ENCODE measurements around the gene C2CD3.

The C2CD3 gene, protein sequence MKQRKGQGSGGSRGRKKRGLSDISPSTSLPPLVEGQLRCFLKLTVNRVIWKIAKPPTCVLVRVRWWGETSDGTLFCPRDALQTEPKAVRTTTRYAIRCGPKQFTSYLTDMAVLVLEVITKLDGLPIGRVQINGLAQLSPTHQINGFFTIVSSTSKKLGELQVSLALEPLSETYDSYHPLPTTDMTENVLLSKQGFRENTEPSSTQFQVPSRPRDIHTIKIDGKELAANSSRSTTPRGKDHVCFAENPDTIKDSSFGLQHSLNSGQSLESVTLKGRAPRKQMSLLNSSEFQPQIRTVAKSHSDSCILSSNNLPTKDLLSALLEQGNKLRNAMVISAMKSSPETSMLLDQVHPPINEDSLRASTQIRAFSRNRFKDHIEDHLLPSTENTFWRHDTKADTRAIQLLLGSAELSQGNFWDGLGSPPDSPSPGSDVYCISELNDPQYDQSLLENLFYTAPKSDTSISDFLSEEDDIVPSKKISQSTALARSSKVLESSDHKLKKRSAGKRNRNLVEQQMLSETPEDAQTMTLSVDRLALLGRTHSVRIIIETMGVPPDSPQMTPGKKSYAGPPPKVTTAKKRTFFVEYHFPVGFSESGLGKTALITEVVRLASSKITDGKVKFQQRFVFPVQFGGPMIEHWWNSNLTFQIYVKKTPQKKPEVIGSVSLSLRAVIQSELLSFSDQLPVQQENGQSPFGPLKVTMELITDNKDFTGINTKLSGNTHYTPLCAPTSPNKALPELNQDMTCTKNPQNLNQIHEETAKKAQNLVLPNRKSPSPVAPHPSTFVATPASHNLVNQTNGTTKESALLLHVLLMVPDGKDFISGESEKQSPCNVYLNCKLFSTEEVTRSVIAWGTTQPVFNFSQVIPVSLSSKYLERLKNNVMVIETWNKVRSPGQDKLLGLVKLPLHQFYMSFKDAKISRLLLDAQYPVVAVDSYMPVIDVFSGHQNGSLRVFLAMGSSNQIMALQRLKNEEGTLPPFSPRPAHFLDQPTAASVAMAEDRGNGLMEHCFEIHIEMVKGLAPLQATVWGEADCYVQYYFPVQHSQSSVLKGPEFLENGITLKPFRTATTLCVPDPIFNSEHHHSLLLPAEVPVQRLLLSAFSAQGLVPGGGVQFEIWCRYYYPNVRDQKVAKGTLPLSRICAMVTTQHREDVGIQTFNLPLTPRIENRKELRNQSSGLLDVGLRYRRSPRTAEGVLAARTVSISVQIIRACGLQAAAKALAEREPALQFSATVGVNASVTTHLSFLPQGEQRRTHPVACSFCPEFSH (N-terminal part only)

DNA sequence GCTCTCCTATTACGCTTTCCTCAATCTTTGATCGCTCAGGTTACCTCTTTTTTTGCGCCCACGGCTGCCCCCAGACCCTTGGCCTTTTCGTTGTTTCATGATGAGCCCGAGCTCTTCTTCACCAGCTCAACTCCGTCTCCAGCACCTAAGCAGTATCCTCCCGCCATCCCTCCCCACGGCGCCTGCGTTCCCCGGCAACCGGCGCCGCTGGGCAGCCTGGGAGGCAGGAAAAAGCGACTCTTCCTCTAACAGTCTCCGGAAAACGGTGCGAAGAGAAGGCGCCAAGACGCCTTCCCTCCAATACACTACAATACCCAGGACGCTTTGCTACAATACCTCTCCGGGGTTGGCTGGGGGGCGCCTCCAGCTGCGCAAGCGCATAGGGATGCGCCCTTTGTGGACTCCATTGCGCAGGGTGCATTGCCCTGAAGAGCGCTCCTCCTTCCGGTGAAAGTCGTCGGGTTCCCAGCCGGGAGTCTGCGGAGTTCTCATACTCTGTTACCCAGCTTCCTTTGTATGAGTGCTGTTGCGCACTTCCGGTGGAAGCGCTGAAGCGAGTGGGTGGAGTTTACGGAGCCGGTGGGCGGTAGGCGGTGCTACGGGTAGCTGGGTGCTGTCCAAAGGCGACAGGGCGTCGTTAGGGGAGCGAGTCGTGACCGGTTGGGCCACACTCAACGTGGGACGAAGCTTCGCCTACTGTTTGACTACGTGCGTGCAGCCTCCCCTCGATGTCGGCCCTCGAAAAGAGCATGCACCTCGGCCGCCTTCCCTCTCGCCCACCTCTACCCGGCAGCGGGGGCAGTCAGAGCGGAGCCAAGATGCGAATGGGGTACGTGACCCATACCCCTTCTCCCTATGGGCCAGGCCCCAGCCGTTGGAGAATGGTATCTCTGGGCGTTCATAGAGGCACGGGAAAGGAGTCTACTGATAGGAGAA lies at the start of gene C2CD3, which contains the start of gene PPME1:
TSS of gene C2CD3 (minus strand) at position 309 of the 936 bp plus-strand sequence. CDS start at position 99, 210 bp downstream.
TSS of gene PPME1 (plus strand) at position 596 of the 936 bp plus-strand sequence. CDS start at position 729, 133 bp downstream.
- DNase-seq: peak; percentile 99

DNA sequence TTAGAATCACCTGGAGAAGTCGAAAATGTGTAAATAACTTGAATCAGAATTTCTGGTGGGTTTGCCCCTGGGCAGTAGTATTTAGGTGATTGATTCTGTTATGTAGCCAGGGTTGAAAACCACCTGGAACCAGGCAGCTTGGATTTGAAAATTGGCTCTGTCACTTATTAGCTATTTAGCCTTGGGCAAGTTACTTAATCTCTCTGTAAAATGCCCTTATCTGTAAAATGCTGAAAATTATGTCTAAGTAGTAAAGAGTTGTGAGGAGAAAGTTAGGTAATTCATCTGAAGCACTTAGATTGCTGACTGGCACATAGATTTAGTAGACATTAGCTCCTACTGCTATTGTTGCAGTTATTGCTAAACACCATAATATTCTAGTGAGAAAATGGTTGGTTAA lies 49.6 kb upstream of the C2CD3 start:
- DNase-seq: no peak

DNA sequence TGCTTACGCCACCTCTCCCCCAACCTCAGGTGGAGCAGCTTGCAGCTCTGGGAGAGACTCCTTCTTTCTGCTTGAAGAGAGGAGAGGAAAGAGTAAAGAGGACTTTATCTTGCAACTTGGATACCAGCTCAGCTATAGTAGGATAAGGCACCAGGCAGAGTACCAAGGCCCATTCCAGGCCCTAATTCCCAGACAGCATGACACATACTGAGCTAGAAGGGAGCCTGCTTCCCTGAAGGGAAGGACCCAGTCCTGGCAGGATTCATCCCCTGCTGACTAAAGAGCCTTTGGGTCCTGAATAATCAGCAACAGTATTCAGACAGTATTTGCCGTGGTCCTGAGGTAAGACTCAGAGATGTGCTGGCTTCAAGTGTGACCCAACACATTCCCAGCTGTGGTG lies 41.7 kb upstream of the C2CD3 start:
- DNase-seq: no peak

DNA sequence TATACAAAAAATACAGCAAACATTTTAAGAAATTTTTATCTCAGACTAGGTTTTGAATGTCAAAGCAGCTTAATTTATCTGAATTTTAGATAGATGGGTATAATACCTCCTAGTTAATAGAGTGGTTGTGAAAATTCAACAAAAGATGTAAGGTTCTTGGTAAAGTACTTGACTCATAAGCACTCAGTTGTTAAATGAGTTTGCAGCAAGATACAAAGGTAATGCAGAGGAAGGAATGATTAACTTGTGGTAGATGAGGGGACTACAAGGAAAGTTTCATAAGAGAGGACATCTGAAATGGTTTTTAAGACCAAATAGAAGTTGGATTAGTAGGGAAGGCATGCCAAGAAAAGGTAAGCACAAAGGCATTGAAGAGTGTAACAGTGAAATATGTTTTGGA lies 37.7 kb upstream of the C2CD3 start:
- no peak for DNase-seq

DNA sequence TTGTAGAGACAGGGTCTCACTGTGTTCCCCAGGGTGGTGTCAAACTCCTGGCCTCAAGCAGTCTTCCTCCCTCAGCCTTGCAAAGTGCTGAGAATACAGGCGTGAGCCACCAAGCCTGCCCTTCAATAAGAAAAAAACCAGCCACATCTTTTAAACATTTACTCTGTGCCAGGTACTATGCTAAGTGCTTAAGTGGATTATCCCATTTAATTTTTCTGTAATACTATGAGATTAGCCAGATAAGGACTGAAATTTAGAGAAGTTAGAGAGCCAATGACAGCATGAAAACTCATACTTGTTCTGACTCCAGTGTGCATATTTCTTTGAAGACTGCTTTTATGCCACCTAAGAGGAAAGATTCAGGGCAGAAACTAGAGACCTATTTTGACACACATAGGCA lies 35.9 kb upstream of the C2CD3 start:
- no peak for DNase-seq

DNA sequence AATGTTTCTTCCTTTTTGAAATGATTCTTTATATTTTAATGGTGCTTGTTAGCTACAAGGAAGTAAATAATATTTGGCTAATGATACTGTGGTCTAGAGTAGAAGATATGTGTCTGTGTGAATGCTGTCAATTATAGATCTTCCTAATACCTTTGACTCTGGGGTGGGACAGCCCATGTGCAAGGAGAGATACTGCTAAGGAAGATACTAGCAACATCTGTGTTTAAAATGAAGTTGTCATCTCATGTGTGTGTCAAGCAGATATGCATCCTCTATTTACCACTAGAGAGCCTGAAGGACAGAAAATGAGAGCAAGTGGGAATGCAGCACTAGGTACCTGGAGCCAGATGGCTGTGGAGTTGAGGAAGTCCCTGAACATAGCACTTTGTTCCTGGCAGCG lies 34.4 kb upstream of the C2CD3 start:
- no peak for DNase-seq

DNA sequence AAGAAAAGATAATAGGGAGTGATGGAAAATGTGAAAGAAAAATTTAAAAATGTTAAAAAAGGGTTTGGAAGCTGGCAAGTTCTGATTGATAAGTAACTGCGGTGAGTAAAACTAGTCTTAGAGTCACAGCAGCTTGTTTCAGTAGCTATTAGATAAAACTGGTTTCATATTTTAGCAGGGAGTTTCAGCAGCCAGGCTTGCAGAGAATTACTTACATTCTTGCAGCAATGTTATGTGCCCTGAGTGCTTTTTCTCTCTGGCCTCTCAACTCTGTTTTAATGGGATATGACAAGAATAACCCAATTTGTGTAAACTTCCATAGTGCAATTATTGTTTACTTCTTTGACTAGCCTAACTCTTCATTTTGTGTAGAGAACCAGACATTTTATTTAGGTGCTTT lies 33.9 kb upstream of the C2CD3 start:
- no peak for DNase-seq

DNA sequence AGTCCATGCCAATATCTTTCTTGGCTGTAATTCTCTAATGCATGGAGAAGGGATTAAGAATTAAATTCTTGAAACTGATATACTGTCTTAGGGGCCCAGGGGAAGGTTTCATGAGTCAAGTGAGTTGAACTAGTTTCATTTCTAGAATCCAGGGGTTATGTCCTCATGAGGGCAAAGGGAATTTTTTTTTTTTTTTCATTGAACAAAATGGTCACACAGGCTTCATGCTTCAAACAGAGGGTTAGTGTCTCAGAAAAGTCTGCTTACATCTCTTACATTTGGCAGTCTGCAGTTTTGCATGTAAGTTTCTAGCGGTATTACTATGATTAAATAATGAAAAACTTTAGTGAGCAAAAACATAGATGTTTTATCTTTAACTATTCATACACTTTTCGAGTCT lies 33.2 kb upstream of the C2CD3 start:
- no peak for DNase-seq

DNA sequence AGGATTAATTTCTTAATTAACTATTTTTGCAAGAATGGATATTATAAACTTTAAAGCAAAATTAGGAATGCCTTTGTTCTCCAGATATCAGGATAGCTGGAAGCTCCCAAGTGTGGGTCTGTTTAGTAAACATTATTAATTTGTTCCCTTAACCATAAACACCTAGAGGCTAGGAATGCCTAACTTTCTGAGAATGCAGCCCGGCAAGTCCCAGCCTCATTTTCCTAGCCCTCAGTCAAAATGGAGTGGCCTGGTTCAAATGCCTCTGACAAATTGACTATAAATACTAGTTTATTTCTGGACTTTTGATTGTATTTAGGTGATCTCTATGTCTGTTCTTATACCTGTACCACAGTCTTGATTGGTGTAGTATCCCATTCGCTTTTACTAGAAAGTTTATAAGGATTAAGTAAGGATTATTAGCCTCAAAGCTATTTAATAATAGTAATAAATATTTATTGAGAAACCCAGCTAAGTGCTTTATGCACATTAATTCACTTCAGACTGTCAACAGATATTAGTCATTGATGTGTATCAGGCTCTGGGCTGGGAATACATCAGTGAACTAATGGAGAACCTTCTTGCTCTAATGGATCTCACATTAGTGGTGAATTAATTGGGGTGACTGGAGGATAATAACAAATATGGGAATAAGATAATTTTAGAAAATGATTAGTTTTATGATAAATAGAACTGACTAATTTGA lies 26.1 kb upstream of the C2CD3 start:
- DNase-seq: no peak

DNA sequence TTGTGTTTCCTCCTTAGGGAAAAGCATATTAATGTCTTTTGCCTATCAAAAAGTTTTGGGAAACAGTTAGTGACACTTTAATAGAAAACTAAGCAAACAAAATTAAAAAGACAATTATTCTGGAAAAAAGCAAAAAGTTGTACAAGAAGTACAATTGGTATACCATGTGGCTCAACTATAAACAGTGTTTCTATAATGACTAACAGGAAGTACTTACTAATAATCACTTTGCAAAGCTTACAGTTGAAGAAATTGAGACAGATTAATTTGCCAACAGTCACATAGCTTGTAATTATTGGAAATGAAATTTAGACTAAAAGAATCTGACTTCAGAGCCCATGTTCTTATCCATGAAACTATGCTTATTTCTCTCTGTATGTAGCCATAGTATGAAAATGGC lies 25.0 kb upstream of the C2CD3 start:
- peak; percentile 66 for DNase-seq

DNA sequence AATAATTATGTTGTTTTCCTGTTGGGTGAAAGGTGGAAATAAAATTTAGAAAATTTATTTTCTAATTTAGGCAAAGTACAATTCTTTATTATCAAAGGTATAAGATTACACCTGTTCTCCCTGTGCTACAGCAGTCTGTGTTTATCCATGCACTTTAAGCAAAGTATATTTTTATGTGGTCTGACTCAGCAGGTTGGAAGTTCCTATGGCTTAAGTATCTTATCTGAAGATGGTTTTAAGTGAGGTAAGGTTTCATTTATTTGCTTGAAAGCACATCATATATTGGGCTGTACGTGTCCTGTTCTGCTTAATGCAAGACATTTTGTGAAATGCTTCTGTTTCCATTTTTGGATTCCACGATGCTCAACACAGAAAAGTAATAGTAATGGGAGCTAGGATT lies 14.9 kb upstream of the C2CD3 start:
- DNase-seq: no peak

DNA sequence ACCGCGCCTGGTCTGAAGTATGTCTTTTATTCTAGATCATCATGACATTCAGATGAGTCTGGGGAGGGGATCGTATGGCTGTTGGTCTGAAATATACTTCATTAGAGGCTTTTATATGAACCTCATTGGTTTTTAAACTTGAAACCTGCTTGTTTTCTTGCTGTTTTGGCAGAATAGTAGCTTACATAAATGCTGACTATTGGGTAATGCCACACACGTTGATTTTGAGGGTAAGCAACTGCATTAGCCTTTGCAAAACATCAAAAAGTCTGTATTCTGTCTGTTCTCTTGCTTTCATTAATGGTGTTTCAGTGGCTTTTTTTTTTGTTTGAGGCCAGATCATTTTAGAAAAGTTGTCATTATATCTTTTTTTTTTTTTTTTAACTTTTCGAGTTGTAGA lies 14.5 kb upstream of the C2CD3 start:
- DNase-seq: no peak

DNA sequence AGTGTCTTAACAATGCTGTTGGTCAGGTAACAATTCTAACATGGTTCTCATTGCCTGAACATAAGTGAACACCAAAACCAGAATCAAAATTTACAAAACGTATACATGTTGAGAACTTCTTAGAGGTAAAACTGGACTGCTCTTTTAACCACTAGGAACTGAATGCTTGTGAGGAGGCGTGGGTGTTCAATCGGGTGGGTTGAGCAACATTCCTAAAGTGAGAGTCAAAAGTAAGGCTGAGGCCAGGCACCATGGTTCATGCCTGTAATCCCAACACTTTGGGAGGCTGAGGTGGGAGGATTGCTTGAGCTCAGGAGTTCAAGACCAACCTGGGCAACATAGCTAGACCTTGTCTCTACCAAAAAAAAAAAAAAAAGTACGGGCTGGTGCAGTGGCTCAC lies 11.8 kb upstream of the C2CD3 start:
- DNase-seq: no peak

DNA sequence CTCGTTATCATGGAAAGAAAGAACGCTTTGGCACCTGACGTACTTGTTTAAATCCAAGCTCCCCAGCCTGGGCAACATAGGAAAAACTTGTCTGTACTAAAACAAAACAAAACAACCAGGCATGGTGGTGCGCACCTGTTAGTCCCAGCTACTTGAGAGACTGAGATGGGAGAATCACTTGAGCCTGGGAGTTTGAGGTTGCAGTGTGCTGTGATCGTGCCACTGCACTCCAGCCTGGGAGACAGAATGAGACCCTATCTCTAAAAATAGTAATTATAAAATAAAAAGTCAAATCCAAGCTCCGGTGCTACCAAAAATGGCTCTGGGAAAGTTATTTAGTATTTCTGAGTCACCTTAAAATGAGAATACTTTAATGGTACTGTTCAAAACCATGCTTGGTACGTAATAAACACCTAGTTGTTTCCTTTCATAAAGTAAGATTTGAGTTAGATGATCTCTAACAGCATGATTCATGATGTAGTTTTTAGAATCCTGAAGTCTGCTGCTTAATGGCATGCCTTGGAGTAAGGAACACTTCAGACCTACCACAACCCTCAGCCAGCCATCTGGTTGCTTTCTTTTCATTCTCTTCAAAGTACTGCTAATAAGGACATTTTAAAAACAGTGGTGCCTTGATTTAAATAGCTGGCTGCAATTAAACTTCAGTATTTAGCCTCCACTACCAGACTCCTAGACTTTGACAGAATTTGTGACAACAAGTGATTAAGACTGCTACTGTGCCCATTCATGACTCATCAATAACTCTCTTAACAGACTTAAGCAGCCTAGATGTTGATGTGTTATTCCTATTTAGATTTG lies 8.6 kb upstream of the C2CD3 start:
- no peak for DNase-seq

DNA sequence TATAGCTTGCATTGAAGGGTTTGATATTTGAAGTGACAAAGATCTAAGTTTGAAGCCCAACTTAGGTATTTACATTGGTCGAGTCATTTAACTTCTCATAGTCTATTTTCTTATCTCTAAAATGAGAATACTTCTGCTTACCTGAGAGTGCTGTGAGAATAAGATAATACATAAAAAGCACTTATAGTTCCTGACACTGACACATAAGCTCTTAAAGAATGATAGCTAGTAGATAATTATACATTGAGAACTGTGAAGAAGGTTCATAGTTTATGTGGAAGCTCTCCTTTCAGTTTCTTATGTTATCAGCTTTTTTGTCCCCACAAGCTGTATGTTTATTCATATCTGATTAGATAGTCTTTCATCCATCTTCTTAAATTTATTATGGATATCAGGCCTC lies 5.1 kb upstream of the C2CD3 start:
- DNase-seq: no peak

DNA sequence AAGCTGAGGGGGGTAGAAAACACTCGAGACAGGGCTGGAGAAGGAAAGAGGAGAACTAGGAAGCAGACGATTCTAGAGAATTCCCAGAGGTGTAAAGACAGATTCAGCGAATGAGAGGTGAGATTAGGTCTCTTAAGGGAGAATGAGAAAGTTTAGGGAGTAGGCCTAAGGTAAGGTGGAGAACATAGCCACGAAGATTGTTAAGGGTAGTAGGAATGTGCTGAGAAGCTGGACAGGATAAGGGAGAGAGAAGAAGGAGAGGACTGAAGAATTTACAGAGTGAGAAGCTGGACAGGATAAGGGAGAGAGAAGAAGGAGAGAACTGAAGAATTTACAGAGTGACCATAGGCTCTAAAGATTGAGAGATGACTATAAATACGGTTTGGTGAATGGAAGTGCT lies 1.2 kb upstream of the C2CD3 start:
- no peak for DNase-seq

DNA sequence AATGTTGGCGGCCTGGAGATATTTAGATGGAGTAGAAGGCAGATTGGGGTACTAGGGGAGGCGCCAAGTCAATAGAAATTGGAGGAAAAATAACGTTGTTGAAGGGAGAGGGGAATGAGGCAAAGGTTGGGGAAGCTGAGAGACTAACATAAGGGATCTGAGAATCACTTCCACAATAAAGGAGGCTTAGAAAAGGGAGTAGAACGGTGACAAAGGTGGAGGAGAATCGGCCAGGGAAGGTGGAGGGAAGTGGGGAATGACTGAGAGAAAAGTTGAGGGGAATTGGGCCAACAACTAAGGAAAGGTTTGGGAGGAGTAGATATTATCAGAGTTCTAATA lies 797 bp upstream of the C2CD3 start:
- no peak for DNase-seq

DNA sequence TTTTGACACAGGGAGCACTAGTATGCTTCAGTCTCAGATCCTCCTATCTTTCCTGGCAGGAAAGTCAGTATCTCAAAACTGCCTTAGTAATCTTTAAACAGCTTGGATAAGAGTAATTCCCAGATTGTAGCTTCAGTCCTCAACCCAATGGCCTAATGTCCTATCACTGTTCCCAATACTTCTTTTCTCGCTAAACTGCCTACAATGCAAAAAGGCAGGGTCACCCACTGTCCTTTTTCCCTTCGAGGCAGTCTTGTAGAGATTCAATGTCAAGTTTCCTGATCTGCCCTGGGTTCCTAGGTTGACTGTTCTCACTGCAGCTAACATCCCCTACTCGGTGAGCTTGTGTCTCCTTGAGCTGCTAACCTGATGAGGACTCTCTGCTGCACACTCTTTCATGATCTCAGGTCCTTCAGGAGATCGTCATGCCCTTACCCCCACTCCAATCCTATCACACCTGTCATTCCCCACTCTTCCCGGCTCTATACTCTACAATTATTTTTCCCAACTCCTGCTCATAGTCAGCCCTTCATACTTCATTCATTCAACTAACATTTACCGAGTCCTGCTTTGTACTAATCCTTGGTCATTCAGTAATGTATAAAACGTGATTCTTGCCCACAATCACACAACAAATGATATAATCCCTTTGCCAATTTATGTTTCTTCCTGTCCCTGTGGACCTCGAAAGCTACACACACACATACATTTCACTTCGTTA lies 904 bp downstream of the C2CD3 start:
- no peak for DNase-seq

DNA sequence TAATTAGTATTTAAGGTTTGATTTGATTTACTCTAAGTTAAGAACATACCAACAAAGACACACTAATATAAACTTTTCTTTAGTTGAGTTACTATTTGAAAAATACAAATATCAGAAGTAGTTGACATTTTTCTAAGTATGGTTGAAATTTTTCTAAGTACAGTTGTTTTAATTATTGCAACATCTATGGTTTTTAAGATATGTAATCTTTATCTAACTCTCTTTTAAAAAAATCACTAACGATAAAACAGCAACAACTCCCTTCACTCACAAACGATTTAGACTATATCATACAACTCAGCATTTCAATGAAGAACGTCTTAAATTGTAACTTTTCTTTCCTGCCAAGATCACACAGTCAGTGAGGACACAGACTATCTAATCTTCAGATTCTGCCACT lies 2.0 kb downstream of the C2CD3 start:
- no peak for DNase-seq
